Activated naive CD4-positive, alpha-beta T cell (primary cell): ENCODE measurements around the gene DLST.

ENCODE experiments used
- DNase-seq, 4 experiments: peaks; one replicate each; lab custom pipeline; 2025; lab: John Stamatoyannopoulos, UW

The DLST gene

GRCh38 chr14:74896400-74896799 is 14.7 kb downstream of the DLST start:
- no peak for DNase-seq

GRCh38 chr14:74897642-74898041 is 15.9 kb downstream of the DLST start:
- DNase-seq = no peak

GRCh38 chr14:74898083-74898482 is 16.4 kb downstream of the DLST start:
- DNase-seq = no peak

GRCh38 chr14:74898694-74899093 is 17.0 kb downstream of the DLST start:
- DNase-seq = no peak

- no peak for DNase-seq
Observed at GRCh38 chr14:74902941-74903705, 21.4 kb downstream of the DLST start.

GRCh38 chr14:74904635-74905503 is 23.2 kb downstream of the DLST start:
- DNase-seq = no peak

- DNase-seq = peak; percentile 55 to 81 (median 70)
Observed at GRCh38 chr14:74905595-74906142, 24.0 kb downstream of the DLST start.

- no peak for DNase-seq
Observed at GRCh38 chr14:74906925-74907521, 25.3 kb downstream of the DLST start.

- DNase-seq = no peak
Observed at GRCh38 chr14:74907744-74908143, 26.0 kb downstream of the DLST start.

- DNase-seq = no peak
Observed at GRCh38 chr14:74908861-74909341, 27.2 kb downstream of the DLST start.

GRCh38 chr14:74909501-74909900 is 27.8 kb downstream of the DLST start:
- DNase-seq = no peak

GRCh38 chr14:74909911-74910310 is 28.2 kb downstream of the DLST start:
- no peak for DNase-seq

GRCh38 chr14:74910556-74910955 is 28.8 kb downstream of the DLST start:
- no peak for DNase-seq

- no peak for DNase-seq
Observed at GRCh38 chr14:74911221-74911620, 29.5 kb downstream of the DLST start.

- DNase-seq = no peak
Observed at GRCh38 chr14:74911704-74912103, 30.0 kb downstream of the DLST start.

GRCh38 chr14:74912111-74912510 is 30.4 kb downstream of the DLST start:
- DNase-seq = no peak

- no peak for DNase-seq
Observed at GRCh38 chr14:74912801-74913200, 31.1 kb downstream of the DLST start.

- no peak for DNase-seq
Observed at GRCh38 chr14:74913393-74913910, 31.7 kb downstream of the DLST start.

- DNase-seq = no peak
Observed at GRCh38 chr14:74913986-74914573, 32.4 kb downstream of the DLST start.

GRCh38 chr14:74915426-74915825 is 33.7 kb downstream of the DLST start:
- DNase-seq = no peak

- DNase-seq = no peak
Observed at GRCh38 chr14:74915826-74916225, 34.1 kb downstream of the DLST start.

- DNase-seq = no peak
Observed at GRCh38 chr14:74917178-74917543, 35.4 kb downstream of the DLST start.
